GM12878 (cell line): ENCODE data around the gene APH1B. TPM values are rescaled to one million over a fixed set of nuclear protein-coding genes. Genes with fewer than 3 reads are reported as not detected.

Experiments
- ESRRA ChIP-seq: IDR thresholded peaks from 2 replicates; pipeline ENCODE4 v1.6.1; 2012; ENCODE audit warnings: mild to moderate bottlenecking, low read length, improper control_type of control experiment
- GABPA ChIP-seq: IDR thresholded peaks from 2 replicates; pipeline ENCODE4 v1.6.1; 2014; ENCODE audit warnings: antibody characterized with exemption, low read depth, mild to moderate bottlenecking, inconsistent platforms
- IKZF2 ChIP-seq, 2 experiments: fragments of 450-650 bp; IDR thresholded peaks; 2 replicates each; pipeline ENCODE4 v1.6.1; 2017; ENCODE audit warnings: mild to moderate bottlenecking in 2 of 2, moderate library complexity in 2 of 2
- LARP7 ChIP-seq: fragments of 450-650 bp; IDR thresholded peaks from 2 replicates; pipeline ENCODE4 v1.6.1; 2017; ENCODE audit warnings: mild to moderate bottlenecking
- MEF2B ChIP-seq: fragments of 450-650 bp; IDR thresholded peaks from 2 replicates; pipeline ENCODE4 v1.6.1; 2018; ENCODE audit warnings: mild to moderate bottlenecking, moderate library complexity; ENCODE audit not compliant: partially characterized antibody, poor library complexity, severe bottlenecking
- MTA2 ChIP-seq: fragments of 450-650 bp; IDR thresholded peaks from 2 replicates; pipeline ENCODE4 v1.6.1; 2016; ENCODE audit warnings: low read depth, mild to moderate bottlenecking, moderate library complexity
- NFYB ChIP-seq: IDR thresholded peaks from 2 replicates; pipeline ENCODE4 v1.6.1; 2011; ENCODE audit warnings: low read depth, mild to moderate bottlenecking, low read length, improper control_type of control experiment, moderate library complexity; ENCODE audit not compliant: insufficient read depth
- NR2C2 ChIP-seq: IDR thresholded peaks from 2 replicates; pipeline ENCODE4 v1.6.1; 2011; ENCODE audit warnings: borderline replicate concordance, low read depth; ENCODE audit not compliant: control insufficient read depth, insufficient read length
- POLR2AphosphoS5 ChIP-seq: IDR thresholded peaks from 2 replicates; pipeline ENCODE4 v1.6.1; 2011; ENCODE audit warnings: mild to moderate bottlenecking, low read length, inconsistent platforms
- RB1 ChIP-seq: fragments of 450-650 bp; formaldehyde crosslinking; IDR thresholded peaks from 2 replicates; pipeline ENCODE4 v1.6.1; 2017; ENCODE audit warnings: mild to moderate bottlenecking, borderline replicate concordance
- RUNX3 ChIP-seq: IDR thresholded peaks from 2 replicates; pipeline ENCODE4 v1.6.1; 2012; ENCODE audit warnings: low read length, inconsistent platforms
- SREBF1 ChIP-seq: IDR thresholded peaks from 2 replicates; pipeline ENCODE4 v1.6.1; 2012; ENCODE audit warnings: mild to moderate bottlenecking, low read length
- SUPT20H ChIP-seq: IDR thresholded peaks from 2 replicates; pipeline ENCODE4 v1.6.1; 2011; ENCODE audit warnings: low read depth, mild to moderate bottlenecking, low read length, moderate library complexity, borderline replicate concordance; ENCODE audit not compliant: control insufficient read depth
- SUZ12 ChIP-seq: fragments of 200-600 bp; sonication (generic); IDR thresholded peaks from one replicate; pipeline ENCODE4 v1.6.1; 2018; ENCODE audit warnings: antibody characterized with exemption, mild to moderate bottlenecking; ENCODE audit not compliant: unreplicated experiment
- TCF3 ChIP-seq: IDR thresholded peaks from 2 replicates; pipeline ENCODE4 v1.6.1; 2012; ENCODE audit warnings: low read depth, mild to moderate bottlenecking, low read length, borderline replicate concordance; ENCODE audit not compliant: insufficient read depth
- ZBED1 ChIP-seq: IDR thresholded peaks from 2 replicates; pipeline ENCODE4 v1.6.1; 2016; ENCODE audit warnings: borderline replicate concordance
- polyA plus RNA-seq, 11 experiments: library from polyadenylated mRNA; depleted of rRNA in 4 of 11; unstranded in 6 of 11; stranded (reverse) in 5 of 11; fragments of >200 nt; fragmentation: Nextera tagmentation in 4 of 11; fragmentation: Illumina TruSeq in 1 of 11; extraction: Ambion mirVana in 4 of 11; extraction: Trizol in 1 of 11; gene quantifications; 1 replicate in 1 of 11; 2 replicates in 10 of 11; pipeline versions ENCODE4 v1.2.1 to v1.2.3, GENCODE V29; 2011 to 2016; ENCODE audit warnings: inconsistent platforms in 2 of 11, missing spikeins in 2 of 11, low read depth in 1 of 11
- total RNA-seq, 4 experiments: library from RNA; depleted of rRNA in 3 of 4; stranded (reverse); fragments of >200 nt in 3 of 4; fragmentation: Illumina TruSeq in 1 of 4; extraction: Trizol in 1 of 4; gene quantifications; 2 replicates each; pipeline versions ENCODE4 v1.2.1 to v1.2.3, GENCODE V29; 2013 to 2021
- TF ChIP-seq, protein P1 (sequence below): fragments of 450-650 bp; IDR thresholded peaks from 2 replicates; pipeline ENCODE4 v1.6.1; 2017; ENCODE audit warnings: mild to moderate bottlenecking
- TF ChIP-seq, protein P2 (sequence below): fragments of 450-650 bp; formaldehyde crosslinking; IDR thresholded peaks from 2 replicates; pipeline ENCODE4 v1.4.0; 2022; ENCODE audit warnings: mild to moderate bottlenecking, moderate library complexity
- TF ChIP-seq, protein P3 (sequence below): IDR thresholded peaks from 2 replicates; pipeline ENCODE4 v1.6.1; 2012; ENCODE audit warnings: improper control_type of control experiment, low read depth, low read length; ENCODE audit not compliant: insufficient replicate concordance

APH1B gene
- total and polyA plus RNA-seq, 10 of the 15 experiments (the other 5 are each of a cell fraction or from before 2014, with no cell fraction given): 5.0 to 20.8 (median 11.1) TPM

DNA sequence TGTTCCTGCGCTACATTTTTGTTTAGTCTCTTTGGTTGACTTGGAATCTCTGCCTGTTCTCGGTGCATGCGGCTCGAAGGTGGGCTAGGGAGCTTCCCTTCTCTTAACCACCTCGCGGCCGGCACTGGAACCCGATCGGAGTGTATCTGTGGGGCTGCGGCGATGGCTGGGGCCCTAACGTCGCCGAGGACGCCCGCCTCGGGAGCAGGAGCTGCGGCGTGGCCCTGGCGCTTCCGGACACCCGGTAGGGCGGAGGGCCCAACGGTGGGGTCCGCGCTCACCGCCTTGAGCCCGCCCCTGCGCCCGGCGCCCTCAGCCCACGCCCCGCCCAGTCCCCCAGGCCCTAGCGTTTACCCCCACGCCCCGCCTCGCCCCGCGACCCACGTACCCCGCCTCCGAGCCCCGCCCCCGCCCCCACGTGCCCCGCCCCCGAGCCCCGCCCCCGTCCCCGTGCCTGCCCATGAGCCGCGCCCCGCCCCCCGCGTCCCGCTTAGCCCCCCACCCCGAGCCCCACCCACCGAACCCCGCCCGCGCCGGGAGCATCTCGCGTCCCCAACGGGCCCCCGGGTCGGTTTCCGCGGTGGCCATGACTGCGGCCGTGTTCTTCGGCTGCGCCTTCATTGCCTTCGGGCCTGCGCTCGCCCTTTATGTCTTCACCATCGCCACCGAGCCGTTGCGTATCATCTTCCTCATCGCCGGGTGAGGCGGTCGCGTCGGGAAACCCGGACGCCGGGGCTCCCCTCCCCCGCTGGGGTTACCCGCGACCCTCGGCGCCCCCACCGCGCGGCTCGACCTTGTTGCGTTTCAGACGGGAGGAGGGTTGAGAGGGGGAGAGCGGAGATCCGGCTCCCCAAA, at the start of gene APH1B (continued):
- TF ChIP-seq POLR2AphosphoS5 (peak; percentile 69; the same call in 1 of the 2 replicates), GABPA (no peak), TCF3 (0 out of 2 replicates have a peak, but pooled peaks have one; percentile 29), SREBF1 (no peak), RUNX3 (peak; percentile 61), ZBED1 (no peak), MTA2 (no peak), SUZ12 (no peak), RB1 (no peak; the same call in 1 of the 2 replicates), LARP7 (peak; percentile 44), IKZF2 (IDR thresholded peaks at IDR 0.05) (0 out of 4 replicates have a peak, but pooled peaks have one; percentile 6 to 8), ESRRA (no peak), NR2C2 (no peak), MEF2B (no peak), NFYB (no peak), SUPT20H (no peak)
- TF ChIP-seq, protein P1, sequence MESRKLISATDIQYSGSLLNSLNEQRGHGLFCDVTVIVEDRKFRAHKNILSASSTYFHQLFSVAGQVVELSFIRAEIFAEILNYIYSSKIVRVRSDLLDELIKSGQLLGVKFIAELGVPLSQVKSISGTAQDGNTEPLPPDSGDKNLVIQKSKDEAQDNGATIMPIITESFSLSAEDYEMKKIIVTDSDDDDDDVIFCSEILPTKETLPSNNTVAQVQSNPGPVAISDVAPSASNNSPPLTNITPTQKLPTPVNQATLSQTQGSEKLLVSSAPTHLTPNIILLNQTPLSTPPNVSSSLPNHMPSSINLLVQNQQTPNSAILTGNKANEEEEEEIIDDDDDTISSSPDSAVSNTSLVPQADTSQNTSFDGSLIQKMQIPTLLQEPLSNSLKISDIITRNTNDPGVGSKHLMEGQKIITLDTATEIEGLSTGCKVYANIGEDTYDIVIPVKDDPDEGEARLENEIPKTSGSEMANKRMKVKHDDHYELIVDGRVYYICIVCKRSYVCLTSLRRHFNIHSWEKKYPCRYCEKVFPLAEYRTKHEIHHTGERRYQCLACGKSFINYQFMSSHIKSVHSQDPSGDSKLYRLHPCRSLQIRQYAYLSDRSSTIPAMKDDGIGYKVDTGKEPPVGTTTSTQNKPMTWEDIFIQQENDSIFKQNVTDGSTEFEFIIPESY: no peak
- TF ChIP-seq, protein P2, sequence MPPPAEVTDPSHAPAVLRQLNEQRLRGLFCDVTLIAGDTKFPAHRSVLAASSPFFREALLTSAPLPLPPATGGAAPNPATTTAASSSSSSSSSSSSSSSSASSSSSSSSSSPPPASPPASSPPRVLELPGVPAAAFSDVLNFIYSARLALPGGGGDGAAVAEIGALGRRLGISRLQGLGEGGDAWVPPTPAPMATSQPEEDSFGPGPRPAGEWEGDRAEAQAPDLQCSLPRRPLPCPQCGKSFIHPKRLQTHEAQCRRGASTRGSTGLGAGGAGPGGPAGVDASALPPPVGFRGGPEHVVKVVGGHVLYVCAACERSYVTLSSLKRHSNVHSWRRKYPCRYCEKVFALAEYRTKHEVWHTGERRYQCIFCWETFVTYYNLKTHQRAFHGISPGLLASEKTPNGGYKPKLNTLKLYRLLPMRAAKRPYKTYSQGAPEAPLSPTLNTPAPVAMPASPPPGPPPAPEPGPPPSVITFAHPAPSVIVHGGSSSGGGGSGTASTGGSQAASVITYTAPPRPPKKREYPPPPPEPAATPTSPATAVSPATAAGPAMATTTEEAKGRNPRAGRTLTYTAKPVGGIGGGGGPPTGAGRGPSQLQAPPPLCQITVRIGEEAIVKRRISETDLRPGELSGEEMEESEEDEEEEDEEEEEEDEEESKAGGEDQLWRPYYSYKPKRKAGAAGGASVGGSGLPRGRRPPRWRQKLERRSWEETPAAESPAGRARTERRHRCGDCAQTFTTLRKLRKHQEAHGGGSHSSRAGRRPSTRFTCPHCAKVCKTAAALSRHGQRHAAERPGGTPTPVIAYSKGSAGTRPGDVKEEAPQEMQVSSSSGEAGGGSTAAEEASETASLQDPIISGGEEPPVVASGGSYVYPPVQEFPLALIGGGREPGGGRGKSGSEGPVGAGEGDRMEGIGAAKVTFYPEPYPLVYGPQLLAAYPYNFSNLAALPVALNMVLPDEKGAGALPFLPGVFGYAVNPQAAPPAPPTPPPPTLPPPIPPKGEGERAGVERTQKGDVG: no peak
- TF ChIP-seq, protein P3, sequence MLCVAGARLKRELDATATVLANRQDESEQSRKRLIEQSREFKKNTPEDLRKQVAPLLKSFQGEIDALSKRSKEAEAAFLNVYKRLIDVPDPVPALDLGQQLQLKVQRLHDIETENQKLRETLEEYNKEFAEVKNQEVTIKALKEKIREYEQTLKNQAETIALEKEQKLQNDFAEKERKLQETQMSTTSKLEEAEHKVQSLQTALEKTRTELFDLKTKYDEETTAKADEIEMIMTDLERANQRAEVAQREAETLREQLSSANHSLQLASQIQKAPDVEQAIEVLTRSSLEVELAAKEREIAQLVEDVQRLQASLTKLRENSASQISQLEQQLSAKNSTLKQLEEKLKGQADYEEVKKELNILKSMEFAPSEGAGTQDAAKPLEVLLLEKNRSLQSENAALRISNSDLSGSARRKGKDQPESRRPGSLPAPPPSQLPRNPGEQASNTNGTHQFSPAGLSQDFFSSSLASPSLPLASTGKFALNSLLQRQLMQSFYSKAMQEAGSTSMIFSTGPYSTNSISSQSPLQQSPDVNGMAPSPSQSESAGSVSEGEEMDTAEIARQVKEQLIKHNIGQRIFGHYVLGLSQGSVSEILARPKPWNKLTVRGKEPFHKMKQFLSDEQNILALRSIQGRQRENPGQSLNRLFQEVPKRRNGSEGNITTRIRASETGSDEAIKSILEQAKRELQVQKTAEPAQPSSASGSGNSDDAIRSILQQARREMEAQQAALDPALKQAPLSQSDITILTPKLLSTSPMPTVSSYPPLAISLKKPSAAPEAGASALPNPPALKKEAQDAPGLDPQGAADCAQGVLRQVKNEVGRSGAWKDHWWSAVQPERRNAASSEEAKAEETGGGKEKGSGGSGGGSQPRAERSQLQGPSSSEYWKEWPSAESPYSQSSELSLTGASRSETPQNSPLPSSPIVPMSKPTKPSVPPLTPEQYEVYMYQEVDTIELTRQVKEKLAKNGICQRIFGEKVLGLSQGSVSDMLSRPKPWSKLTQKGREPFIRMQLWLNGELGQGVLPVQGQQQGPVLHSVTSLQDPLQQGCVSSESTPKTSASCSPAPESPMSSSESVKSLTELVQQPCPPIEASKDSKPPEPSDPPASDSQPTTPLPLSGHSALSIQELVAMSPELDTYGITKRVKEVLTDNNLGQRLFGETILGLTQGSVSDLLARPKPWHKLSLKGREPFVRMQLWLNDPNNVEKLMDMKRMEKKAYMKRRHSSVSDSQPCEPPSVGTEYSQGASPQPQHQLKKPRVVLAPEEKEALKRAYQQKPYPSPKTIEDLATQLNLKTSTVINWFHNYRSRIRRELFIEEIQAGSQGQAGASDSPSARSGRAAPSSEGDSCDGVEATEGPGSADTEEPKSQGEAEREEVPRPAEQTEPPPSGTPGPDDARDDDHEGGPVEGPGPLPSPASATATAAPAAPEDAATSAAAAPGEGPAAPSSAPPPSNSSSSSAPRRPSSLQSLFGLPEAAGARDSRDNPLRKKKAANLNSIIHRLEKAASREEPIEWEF: no peak
